ENCODE measurements around the gene MTFR1L. TPM values are rescaled to one million over a fixed set of nuclear protein-coding genes. Genes with fewer than 3 reads are reported as not detected.
A peak's percentile ranks its signal among the peaks of the same experiment; 100 is the strongest.

MTFR1L gene
- total RNA-seq, 1 experiment from 2014 or later = 23.2 TPM

GRCh38 chr1:25799935-25800702 lies 19.6 kb upstream of the MTFR1L start, which contains the start of gene SELENON:
Gene SELENON, plus strand, starts transcription at chr1:25800193. Its CDS starts 38 bp downstream, at chr1:25800231.
- no peak for TF ChIP-seq CTCF (IDR thresholded peaks at IDR 0.05; ENCODE audit: unreplicated experiment)
- no peak within 1 kb of the TSS for H3K27ac Mint-ChIP-seq (ENCODE audit: unreplicated experiment)
- H3K4me1 Mint-ChIP-seq (ENCODE audit: low read depth, unreplicated experiment) = peaks cover 11% of the 10 kb centered on the region
- intact Hi-C loops (cut with micrococcal nuclease; ENCODE audit: unreplicated experiment) = loop anchor here (5.0 kb wide), 2 partner anchors 188 to 298 kb away; no protein-coding TSS in a partner anchor
- DNase-seq = peak; percentile 32
- H3K27me3 Mint-ChIP-seq (ENCODE audit: unreplicated experiment) = peaks cover 19% of the 10 kb centered on the region
- H3K36me3 Mint-ChIP-seq (ENCODE audit: insufficient read depth, unreplicated experiment) = peaks cover 6% of the 10 kb centered on the region
- H3K4me3 Mint-ChIP-seq (ENCODE audit: low read depth, unreplicated experiment) = peak within 1 kb of the TSS; percentile 77
- CTCF ChIA-PET = interaction anchor here (0.7 kb wide), 1 partner anchor 252 kb away, joined by 4 read pairs; no protein-coding TSS in a partner anchor
- H3K9me3 Mint-ChIP-seq (ENCODE audit: low read depth, unreplicated experiment) = no peaks in the 10 kb centered on the region
- no TSS peak for BruUV-seq (replicated peaks)

GRCh38 chr1:25800703-25801377 lies 18.9 kb upstream of the MTFR1L start:
- intact Hi-C loops (cut with micrococcal nuclease; ENCODE audit: unreplicated experiment) = no loop called here

GRCh38 chr1:25802915-25803314 lies 16.8 kb upstream of the MTFR1L start:
- H3K4me3 Mint-ChIP-seq (ENCODE audit: low read depth, unreplicated experiment) = no peak overlapping the region
- H3K27me3 Mint-ChIP-seq (ENCODE audit: unreplicated experiment) = no peaks in the 10 kb centered on the region
- DNase-seq = no peak
- TSS peak; percentile 57 for BruUV-seq (replicated peaks)
- no peaks in the 10 kb centered on the region for H3K9me3 Mint-ChIP-seq (ENCODE audit: low read depth, unreplicated experiment)
- peaks cover 10% of the 10 kb centered on the region for H3K36me3 Mint-ChIP-seq (ENCODE audit: insufficient read depth, unreplicated experiment)
- H3K4me1 Mint-ChIP-seq (ENCODE audit: low read depth, unreplicated experiment) = no peaks in the 10 kb centered on the region
- TF ChIP-seq CTCF (IDR thresholded peaks at IDR 0.05; ENCODE audit: unreplicated experiment) = no peak
- no peak overlapping the region for H3K27ac Mint-ChIP-seq (ENCODE audit: unreplicated experiment)
- CTCF ChIA-PET = no interaction called here
- intact Hi-C loops (cut with micrococcal nuclease; ENCODE audit: unreplicated experiment) = no loop called here

More at GRCh38 chr1:25800703-25801377, 18.9 kb upstream of the MTFR1L start:
- TF ChIP-seq CTCF (IDR thresholded peaks at IDR 0.05; ENCODE audit: unreplicated experiment) = no peak
- Mint-ChIP-seq H3K27me3 (ENCODE audit: unreplicated experiment) (peaks cover 12% of the 10 kb centered on the region), H3K4me1 (ENCODE audit: low read depth, unreplicated experiment) (peaks cover 11% of the 10 kb centered on the region), H3K27ac (ENCODE audit: unreplicated experiment) (no peak overlapping the region), H3K9me3 (ENCODE audit: low read depth, unreplicated experiment) (no peaks in the 10 kb centered on the region), H3K4me3 (ENCODE audit: low read depth, unreplicated experiment) (peak overlapping the region; percentile 77), H3K36me3 (ENCODE audit: insufficient read depth, unreplicated experiment) (peaks cover 7% of the 10 kb centered on the region)
- CTCF ChIA-PET = interaction anchor here (0.5 kb wide), 1 partner anchor 182 kb away, joined by 4 read pairs; no protein-coding TSS in a partner anchor
- no TSS peak for BruUV-seq (replicated peaks)
- DNase-seq = no peak

- peaks cover 10% of the 10 kb centered on the region for H3K36me3 Mint-ChIP-seq (ENCODE audit: insufficient read depth, unreplicated experiment)
- no peaks in the 10 kb centered on the region for H3K27me3 Mint-ChIP-seq (ENCODE audit: unreplicated experiment)
- intact Hi-C loops (cut with micrococcal nuclease; ENCODE audit: unreplicated experiment) = no loop called here
- BruUV-seq (replicated peaks) = no TSS peak
- no peak for TF ChIP-seq CTCF (IDR thresholded peaks at IDR 0.05; ENCODE audit: unreplicated experiment)
- H3K27ac Mint-ChIP-seq (ENCODE audit: unreplicated experiment) = no peak overlapping the region
- H3K4me1 Mint-ChIP-seq (ENCODE audit: low read depth, unreplicated experiment) = no peaks in the 10 kb centered on the region
- no peaks in the 10 kb centered on the region for H3K9me3 Mint-ChIP-seq (ENCODE audit: low read depth, unreplicated experiment)
- no peak for DNase-seq
- H3K4me3 Mint-ChIP-seq (ENCODE audit: low read depth, unreplicated experiment) = no peak overlapping the region
- CTCF ChIA-PET = no interaction called here
Observed at GRCh38 chr1:25803368-25803767, 16.4 kb upstream of the MTFR1L start.

Data from Calu3 (cell line).